NCI-H2029 (cell line): ENCODE measurements around the gene PLD5.
"Not testable (repeated sequence)": the region's sequence is repeated elsewhere in the genome, so short reads cannot be mapped to it uniquely, and the experiment has no call there.

ENCODE experiments used
- DNase-seq: peaks from one replicate; lab custom pipeline; 2025; lab: John Stamatoyannopoulos, UW

Gene PLD5

GRCh38 chr1:242212401-242212800 is 312.1 kb downstream of the PLD5 start:
- DNase-seq = no peak

- DNase-seq = no peak
Observed at GRCh38 chr1:242211254-242212022, 313.1 kb downstream of the PLD5 start.

GRCh38 chr1:242210316-242210715 is 314.2 kb downstream of the PLD5 start:
- DNase-seq = not testable (repeated sequence)

GRCh38 chr1:242209063-242209462 is 315.4 kb downstream of the PLD5 start:
- DNase-seq = no peak

GRCh38 chr1:242208021-242208420 is 316.5 kb downstream of the PLD5 start:
- DNase-seq = no peak

GRCh38 chr1:242206994-242207393 is 317.5 kb downstream of the PLD5 start:
- no peak for DNase-seq

- no peak for DNase-seq
Observed at GRCh38 chr1:242205622-242206489, 318.6 kb downstream of the PLD5 start.

GRCh38 chr1:242203262-242203661 is 321.2 kb downstream of the PLD5 start:
- DNase-seq = no peak

GRCh38 chr1:242201090-242201489 is 323.4 kb downstream of the PLD5 start:
- no peak for DNase-seq

GRCh38 chr1:242199776-242200458 is 324.6 kb downstream of the PLD5 start:
- DNase-seq = no peak

GRCh38 chr1:242197907-242198820 is 326.3 kb downstream of the PLD5 start:
- no peak for DNase-seq

GRCh38 chr1:242196914-242197313 is 327.6 kb downstream of the PLD5 start:
- no peak for DNase-seq

GRCh38 chr1:242196101-242196500 is 328.4 kb downstream of the PLD5 start:
- DNase-seq = no peak

- DNase-seq = no peak
Observed at GRCh38 chr1:242189591-242189990, 334.9 kb downstream of the PLD5 start.

GRCh38 chr1:242187816-242188215 is 336.7 kb downstream of the PLD5 start:
- DNase-seq = no peak

GRCh38 chr1:242187171-242187570 is 337.3 kb downstream of the PLD5 start:
- no peak for DNase-seq

GRCh38 chr1:242185731-242186130 is 338.8 kb downstream of the PLD5 start:
- no peak for DNase-seq

- DNase-seq = no peak
Observed at GRCh38 chr1:242184955-242185354, 339.5 kb downstream of the PLD5 start.

- not testable (repeated sequence) for DNase-seq
Observed at GRCh38 chr1:242179767-242180166, 344.7 kb downstream of the PLD5 start.

GRCh38 chr1:242178924-242179708 is 345.4 kb downstream of the PLD5 start:
- DNase-seq = no peak

GRCh38 chr1:242178436-242178835 is 346.1 kb downstream of the PLD5 start:
- DNase-seq = no peak
